Skeletal muscle tissue (tissue), 4 donors: Measurements from ENCODE around the gene VAV2. TPM values are rescaled to one million over a fixed set of nuclear protein-coding genes. Genes with fewer than 3 reads are reported as not detected.

Experiments used
- H3K27ac ChIP-seq: one replicate; pipeline ENCODE4 v1.7.0; 2013; ENCODE audit warnings: mild to moderate bottlenecking, low read depth, low read length, inconsistent platforms
- H3K27me3 ChIP-seq, 3 donors: one replicate each; pipeline ENCODE4 v1.7.0; 2013; ENCODE audit warnings: low read length in 3 of 3; ENCODE audit not compliant: control insufficient read depth in 3 of 3, insufficient read depth in 3 of 3
- H3K36me3 ChIP-seq, 3 donors: one replicate each; pipeline ENCODE4 v1.7.0; 2013; ENCODE audit warnings: low read length in 3 of 3; ENCODE audit not compliant: control insufficient read depth in 3 of 3, insufficient read depth in 3 of 3
- H3K4me1 ChIP-seq, 3 donors: one replicate each; pipeline ENCODE4 v1.7.0; 2013; ENCODE audit warnings: low read length in 3 of 3, mild to moderate bottlenecking in 3 of 3; ENCODE audit not compliant: control insufficient read depth in 3 of 3, insufficient read depth in 3 of 3
- H3K4me3 ChIP-seq, 3 donors: one replicate each; pipeline ENCODE4 v1.7.0; 2013; ENCODE audit warnings: low read length in 3 of 3
- H3K9ac ChIP-seq, 3 donors: one replicate each; pipeline ENCODE4 v1.7.0; 2013; ENCODE audit warnings: low read length in 3 of 3, mild to moderate bottlenecking in 3 of 3, moderate library complexity in 2 of 3, low read depth in 1 of 3
- H3K9me3 ChIP-seq, 3 donors: one replicate each; pipeline ENCODE4 v1.7.0; 2013; ENCODE audit warnings: low read length in 3 of 3; ENCODE audit not compliant: control insufficient read depth in 3 of 3
- total RNA-seq: library from RNA; depleted of rRNA; stranded (reverse); fragments of >200 nt; gene quantifications from one replicate; pipeline ENCODE4 v1.2.3, GENCODE V29; 2014
- donor health status: Osteomylitis.

The VAV2 gene
- total RNA-seq, 1 donor from 2014 or later: 9.9 TPM

DNA sequence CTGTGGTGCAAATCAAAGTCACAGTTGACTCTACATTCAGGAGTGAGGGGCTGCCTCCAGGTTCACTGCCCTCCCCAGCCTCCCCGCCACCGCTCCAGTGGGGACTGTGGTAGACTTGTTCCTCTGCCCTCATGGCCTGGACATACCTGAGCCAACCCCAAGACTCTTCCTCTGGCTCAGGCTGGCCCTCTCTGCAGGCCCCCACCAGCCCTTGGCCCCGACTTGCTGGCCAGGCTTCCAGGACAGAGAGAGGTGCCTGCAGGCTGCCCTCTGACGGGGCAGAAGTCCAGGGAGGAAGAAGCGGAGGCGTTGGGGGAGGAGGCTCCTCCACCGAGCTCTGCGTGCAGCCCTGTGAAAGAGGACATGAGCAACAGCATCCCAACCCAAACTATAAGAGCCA lies 251.2 kb downstream of the VAV2 start:
- Histone ChIP-seq H3K36me3 (no peaks in the 10 kb centered on the region), H3K4me1 (peaks cover 11 to 19% (median 18%) of the 10 kb centered on the region in 3 donors), H3K27me3 (peaks cover 0 to 5% (median 0%) of the 10 kb centered on the region in 3 donors), H3K9ac (no peak overlapping the region), H3K27ac (no peak overlapping the region), H3K9me3 (no peaks in the 10 kb centered on the region), H3K4me3 (no peak overlapping the region)

DNA sequence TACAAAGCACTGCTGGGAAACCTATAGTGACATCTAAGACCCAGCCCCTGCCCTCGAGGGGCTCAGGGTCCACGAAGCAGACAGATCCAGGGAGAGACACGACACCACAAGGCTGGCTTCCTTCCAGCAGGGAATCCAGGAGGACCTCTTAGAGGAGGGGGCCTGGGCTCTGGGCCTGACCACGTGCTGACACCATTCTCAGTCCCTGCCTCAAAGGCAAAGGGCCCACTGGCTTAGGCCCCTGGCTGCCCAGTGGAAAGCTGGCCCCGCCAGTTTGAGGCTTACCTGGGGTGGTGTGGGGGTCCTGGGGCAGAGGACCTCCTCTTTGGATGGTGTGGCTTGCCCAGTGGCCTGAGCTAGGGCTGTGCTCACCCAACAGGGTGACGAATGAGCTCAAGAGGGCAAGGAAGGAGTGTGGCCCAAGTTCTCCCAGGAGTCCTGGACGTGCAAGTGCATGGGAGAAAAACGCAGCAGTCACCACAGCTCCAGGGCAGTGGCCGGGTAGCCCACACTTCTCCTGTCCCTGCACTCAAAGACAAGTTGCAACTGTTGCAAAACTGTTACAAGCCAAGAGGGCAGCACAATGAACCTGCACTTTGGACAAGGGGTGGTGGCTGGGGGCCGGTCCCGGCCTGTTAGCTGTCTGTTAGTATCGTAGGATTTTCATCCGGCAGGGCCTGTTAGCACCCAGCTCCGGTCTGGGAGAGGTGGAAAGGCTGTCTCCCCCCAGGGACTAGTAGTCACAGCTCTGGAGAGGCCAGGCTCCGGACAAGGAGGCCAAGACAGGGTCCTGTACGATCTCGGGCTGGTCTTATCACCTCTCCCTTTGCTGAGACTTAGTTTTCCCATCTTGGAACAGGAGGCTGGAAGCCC lies 252.5 kb downstream of the VAV2 start:
- Histone ChIP-seq H3K9me3 (no peaks in the 10 kb centered on the region), H3K9ac (no peak overlapping the region), H3K27ac (no peak overlapping the region), H3K4me1 (peaks cover 11 to 19% (median 18%) of the 10 kb centered on the region in 3 donors), H3K27me3 (peaks cover 4 to 5% (median 4%) of the 10 kb centered on the region in 3 donors), H3K4me3 (no peak overlapping the region), H3K36me3 (no peaks in the 10 kb centered on the region)

DNA sequence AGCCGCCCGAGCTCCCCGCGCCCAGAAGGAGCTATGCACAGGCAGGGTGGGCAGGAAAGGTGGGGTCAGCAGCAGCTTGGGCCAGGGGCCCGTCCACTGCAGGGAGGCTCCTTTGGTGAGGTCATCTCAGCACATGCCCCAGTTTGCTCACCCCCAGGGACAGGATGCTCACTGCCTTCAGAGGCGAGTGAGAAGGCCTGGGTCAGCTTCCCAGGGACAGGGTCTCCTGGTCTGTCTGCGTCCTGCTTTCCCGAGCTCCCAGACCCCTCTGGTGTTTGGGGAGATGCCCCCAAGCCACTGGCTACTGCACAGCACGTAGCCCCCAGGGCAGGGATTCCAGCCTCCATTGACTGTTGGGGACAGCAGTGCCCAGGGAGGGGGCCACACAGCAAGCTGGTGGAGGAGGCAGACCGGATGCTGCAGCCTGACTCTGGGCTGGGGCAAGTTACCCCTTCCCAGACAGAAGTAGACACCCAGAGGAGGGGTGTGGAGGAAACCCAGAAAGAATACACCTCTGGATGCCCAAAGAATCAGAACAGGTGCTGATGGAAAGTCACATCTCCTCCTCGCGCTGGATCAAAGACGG lies 253.4 kb downstream of the VAV2 start:
- no peak overlapping the region for H3K4me3 ChIP-seq
- H3K27ac ChIP-seq: no peak overlapping the region
- peaks cover 11 to 19% (median 18%) of the 10 kb centered on the region in 3 donors for H3K4me1 ChIP-seq
- H3K9ac ChIP-seq: no peak overlapping the region
- no peaks in the 10 kb centered on the region for H3K9me3 ChIP-seq
- H3K36me3 ChIP-seq: no peaks in the 10 kb centered on the region
- H3K27me3 ChIP-seq: peaks cover 5 to 7% (median 5%) of the 10 kb centered on the region in 3 donors

DNA sequence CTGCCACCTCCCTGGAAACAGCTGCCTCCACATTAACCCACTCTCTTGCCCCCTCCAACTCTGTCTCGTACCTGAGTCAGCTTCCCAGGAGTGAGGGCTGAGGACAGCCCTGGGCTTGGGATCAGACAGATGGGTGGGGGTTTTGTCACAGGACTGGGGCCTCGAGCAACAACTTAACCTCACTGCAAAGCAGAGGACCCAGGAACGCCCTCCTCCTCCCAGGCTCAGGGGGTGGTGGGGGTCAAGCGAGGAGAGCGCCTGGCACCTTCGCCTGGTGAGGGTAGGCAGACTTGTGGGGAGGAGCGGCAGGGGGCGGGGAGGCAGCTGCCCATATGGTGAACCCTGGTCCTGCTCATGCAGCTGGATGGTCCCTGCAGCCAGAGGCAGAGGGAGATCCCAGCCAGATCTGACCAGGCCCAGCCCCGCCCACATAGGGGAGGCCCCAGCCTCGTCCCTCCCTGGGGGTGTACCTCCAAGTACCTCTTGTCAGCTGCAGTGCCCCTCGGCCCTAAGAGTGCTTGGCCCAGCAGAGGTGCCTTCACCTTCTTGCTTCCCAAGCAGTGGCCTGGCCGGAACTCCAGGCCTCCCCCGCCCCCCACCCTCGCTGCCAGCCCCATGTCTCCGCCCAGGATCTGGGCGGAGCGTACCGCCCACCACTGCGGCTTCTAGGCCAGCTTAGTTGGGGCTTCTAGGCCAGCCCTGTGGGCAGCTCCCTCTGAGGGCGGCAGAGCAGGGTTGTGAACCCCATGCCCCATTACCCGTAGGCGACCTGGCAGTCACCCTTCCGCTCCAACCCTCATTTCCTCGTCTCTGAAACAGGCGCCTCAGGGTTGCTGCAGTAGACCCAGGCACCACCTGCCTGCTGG lies 254.1 kb downstream of the VAV2 start, which contains the start of gene SARDH:
SARDH (minus strand) TSS at position 579 of the 866 bp plus-strand sequence. CDS start 4,179 bp downstream, outside the sequence.
- H3K27ac ChIP-seq: no peak within 1 kb of the TSS
- no peaks in the 10 kb centered on the region for H3K9me3 ChIP-seq
- H3K4me1 ChIP-seq: peaks cover 11 to 19% (median 18%) of the 10 kb centered on the region in 3 donors
- H3K9ac ChIP-seq: peak within 1 kb of the TSS in 2 of 3 donors; percentile 40 to 43
- peaks cover 5 to 7% (median 5%) of the 10 kb centered on the region in 3 donors for H3K27me3 ChIP-seq
- H3K4me3 ChIP-seq: peak within 1 kb of the TSS; percentile 43 to 48 (median 45)
- no peaks in the 10 kb centered on the region for H3K36me3 ChIP-seq

DNA sequence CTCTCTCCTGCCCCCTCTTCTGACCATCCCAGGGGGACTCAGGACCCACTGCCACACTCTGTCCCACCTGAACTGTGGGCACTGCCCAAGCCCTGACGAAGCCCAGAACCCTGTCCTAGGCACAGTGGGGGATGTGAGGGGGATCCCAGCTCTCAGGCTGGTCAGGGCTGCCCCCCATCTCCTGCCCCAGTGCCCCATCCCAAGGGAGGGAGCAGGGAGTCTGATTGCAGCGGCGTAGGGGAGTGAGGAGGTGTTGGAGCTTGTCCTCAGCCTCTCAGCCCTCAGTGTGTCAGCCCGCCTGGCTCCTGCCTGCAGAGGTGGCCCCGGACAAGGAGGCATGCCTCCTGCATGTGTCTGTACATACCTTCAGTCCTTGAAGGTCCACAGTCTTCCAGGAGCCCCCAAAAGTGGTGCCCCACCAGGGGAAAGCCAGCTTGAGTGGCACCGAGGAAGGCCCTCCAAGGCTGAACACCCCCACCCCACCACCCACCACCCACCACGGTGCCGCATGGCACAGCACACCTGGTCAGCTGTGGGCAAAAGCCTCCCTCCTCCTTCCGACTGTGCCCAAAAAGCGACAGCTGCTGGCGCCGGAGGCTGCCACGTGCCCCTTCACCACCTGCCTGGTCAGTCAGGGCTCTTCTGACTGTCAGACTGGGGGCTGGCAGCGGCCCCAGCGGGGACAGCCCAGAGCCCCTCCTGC lies 254.9 kb downstream of the VAV2 start:
- H3K36me3 ChIP-seq: no peaks in the 10 kb centered on the region
- H3K4me1 ChIP-seq: peaks cover 11 to 19% (median 18%) of the 10 kb centered on the region in 3 donors
- H3K9me3 ChIP-seq: no peaks in the 10 kb centered on the region
- H3K4me3 ChIP-seq: peak overlapping the region in 2 of 3 donors; percentile 43 to 45
- peak overlapping the region in 1 of 3 donors; percentile 40 for H3K9ac ChIP-seq
- H3K27ac ChIP-seq: no peak overlapping the region
- peaks cover 5 to 7% (median 5%) of the 10 kb centered on the region in 3 donors for H3K27me3 ChIP-seq

DNA sequence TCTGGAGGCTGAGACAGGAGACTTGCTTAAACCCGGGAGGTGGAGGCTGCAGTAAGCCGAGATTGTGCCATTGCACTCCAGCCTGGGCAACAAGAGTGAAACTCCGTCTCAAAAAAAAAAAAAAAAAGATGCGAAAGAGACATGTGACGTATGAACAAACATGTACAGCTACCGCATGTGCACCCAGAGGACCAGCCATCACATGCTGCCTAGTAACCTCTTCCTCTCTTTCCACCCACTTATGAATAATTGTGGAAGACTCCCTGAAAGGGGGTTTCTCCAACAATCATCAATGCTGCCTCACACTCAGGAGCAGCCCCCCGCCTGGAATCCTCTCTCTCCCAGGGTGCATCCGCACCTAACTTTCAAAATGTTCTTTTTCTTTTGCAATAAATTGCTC lies 256.2 kb downstream of the VAV2 start:
- Histone ChIP-seq H3K9ac (no peak overlapping the region), H3K4me3 (no peak overlapping the region), H3K4me1 (peaks cover 11 to 19% (median 18%) of the 10 kb centered on the region in 3 donors), H3K36me3 (no peaks in the 10 kb centered on the region), H3K27me3 (peaks cover 5 to 7% (median 5%) of the 10 kb centered on the region in 3 donors), H3K27ac (no peak overlapping the region), H3K9me3 (no peaks in the 10 kb centered on the region)

DNA sequence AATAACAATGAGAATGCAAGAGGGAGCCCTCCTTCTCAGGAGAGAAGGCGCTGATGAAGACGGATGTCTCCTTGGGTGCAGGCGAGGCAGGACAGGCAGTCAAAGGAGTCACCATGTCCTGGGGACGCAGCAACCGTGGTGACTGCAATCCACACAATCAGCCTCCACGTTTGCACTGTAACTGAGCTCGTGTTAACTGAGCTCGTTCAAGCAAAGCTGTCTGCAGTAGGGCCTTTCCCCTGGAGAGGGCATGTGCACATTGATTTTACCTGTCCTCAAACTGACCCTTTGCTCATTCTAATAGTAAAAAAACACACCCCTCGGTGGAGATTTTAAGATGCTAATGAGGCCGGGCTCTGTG lies 256.7 kb downstream of the VAV2 start:
- no peaks in the 10 kb centered on the region for H3K9me3 ChIP-seq
- H3K4me1 ChIP-seq: peaks cover 11 to 19% (median 18%) of the 10 kb centered on the region in 3 donors
- peaks cover 5 to 7% (median 5%) of the 10 kb centered on the region in 3 donors for H3K27me3 ChIP-seq
- H3K4me3 ChIP-seq: no peak overlapping the region
- no peak overlapping the region for H3K27ac ChIP-seq
- H3K9ac ChIP-seq: no peak overlapping the region
- no peaks in the 10 kb centered on the region for H3K36me3 ChIP-seq

DNA sequence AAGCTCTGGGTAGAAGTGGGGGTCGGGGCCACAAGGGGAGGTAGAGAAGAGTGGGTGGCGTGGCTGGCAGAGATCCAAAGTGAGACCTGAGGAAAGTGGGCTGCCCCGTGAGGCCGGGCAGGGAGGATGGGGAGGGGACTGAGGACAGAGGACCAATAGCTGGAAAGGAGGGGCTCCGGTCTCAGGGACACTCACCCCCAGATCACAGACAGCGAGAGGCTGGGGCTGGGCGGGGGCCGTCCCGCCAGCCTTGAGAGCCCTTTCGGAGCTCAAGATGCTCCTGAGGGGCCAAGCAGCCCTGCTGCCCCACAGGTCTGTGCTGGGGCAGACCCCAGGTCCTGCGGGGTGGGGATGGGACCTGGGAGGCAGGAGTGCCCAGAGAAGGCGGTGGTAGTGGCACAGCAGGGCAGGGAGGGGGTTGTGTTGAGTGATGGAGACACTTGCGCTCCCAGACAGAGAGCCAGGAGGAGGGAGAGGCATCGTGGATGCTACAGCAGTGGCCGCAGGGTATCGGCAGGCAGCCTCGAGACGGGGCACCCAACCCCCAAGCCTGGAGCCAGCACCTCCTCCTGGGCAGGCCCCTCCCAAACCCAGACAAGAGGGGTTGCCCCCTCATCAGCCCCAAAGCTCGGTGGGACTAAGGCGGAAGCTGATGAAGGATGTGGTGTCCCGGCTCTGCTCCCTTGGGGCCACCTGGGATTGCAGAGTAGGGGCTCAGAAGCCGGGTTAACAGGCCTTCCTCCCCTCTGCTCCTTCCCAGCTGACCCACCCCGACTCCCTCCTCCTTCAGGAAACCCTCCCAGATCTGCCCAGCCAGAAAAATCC lies 257.3 kb downstream of the VAV2 start:
- peaks cover 5 to 7% (median 5%) of the 10 kb centered on the region in 3 donors for H3K27me3 ChIP-seq

More for the DNA sequence above, 257.3 kb downstream of the VAV2 start:
- Histone ChIP-seq H3K36me3 (no peaks in the 10 kb centered on the region), H3K27ac (no peak overlapping the region), H3K4me3 (no peak overlapping the region), H3K9me3 (no peaks in the 10 kb centered on the region), H3K9ac (no peak overlapping the region), H3K4me1 (peaks cover 11 to 19% (median 18%) of the 10 kb centered on the region in 3 donors)
